Measurements from ENCODE around the gene SPO11.

Gene SPO11

DNA sequence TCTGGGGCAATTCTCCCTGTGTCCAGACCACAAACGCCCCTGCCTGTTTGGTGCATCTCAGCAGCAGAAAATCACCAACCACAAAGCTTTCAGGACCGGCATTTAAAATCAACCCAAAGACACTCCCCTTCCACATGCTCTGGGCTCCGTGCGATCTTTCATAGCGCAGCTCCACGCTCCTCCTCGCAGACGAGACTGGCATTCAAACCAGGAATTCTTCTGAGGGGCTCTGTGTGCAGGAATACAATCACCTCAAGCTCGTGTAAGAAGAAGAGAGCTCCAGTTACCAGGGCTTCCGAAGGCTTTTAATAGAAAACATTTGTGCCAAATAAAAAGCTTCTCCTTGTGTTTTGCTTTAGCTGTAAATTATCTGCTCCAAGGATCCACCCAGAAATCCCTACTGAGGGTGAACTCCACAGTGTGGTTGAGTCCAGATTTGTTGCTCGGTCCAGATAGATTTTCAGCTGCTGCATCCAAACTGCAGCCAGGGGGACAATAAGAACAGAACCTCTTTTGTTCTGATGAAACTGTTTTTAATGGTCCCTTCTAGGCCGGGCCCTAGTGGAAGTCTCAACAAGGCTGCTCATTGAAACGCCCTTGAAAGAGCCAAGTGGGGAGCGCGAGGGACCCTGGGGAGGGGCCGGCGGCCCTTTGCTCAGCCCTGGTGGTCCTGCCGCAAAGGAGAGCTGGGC is 46.8 kb upstream of the SPO11 start (continued):
- TF ChIP-seq, protein P1, sequence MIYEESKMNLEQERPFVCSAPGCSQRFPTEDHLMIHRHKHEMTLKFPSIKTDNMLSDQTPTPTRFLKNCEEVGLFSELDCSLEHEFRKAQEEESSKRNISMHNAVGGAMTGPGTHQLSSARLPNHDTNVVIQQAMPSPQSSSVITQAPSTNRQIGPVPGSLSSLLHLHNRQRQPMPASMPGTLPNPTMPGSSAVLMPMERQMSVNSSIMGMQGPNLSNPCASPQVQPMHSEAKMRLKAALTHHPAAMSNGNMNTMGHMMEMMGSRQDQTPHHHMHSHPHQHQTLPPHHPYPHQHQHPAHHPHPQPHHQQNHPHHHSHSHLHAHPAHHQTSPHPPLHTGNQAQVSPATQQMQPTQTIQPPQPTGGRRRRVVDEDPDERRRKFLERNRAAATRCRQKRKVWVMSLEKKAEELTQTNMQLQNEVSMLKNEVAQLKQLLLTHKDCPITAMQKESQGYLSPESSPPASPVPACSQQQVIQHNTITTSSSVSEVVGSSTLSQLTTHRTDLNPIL (CRISPR knock-in tag; IDR thresholded peaks at IDR 0.05; ENCODE audit: low read depth): no peak
- no peak for TF ChIP-seq ZFP3 (CRISPR knock-in tag; IDR thresholded peaks at IDR 0.05)

DNA sequence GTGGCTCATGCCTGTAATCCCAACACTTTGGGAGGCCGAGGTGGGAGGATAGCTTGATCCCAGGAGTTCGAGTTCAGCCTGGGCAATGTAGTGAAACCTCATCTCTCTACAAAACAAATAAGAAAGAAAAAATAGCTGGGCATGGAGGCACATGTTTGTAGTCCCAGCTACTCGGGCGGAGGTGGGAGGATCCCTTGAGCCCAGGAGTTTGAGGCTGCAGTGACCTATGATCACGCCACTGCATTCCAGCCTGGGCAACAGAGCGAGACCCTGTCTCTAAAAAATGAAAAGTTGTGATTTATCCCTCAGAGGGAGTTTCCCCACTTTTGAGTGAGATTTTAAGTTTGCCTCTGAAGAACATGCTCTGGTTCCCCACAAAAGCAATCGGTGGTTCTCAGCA is 45.7 kb upstream of the SPO11 start:
- no peak for ATAC-seq
- TF ChIP-seq, protein P2, sequence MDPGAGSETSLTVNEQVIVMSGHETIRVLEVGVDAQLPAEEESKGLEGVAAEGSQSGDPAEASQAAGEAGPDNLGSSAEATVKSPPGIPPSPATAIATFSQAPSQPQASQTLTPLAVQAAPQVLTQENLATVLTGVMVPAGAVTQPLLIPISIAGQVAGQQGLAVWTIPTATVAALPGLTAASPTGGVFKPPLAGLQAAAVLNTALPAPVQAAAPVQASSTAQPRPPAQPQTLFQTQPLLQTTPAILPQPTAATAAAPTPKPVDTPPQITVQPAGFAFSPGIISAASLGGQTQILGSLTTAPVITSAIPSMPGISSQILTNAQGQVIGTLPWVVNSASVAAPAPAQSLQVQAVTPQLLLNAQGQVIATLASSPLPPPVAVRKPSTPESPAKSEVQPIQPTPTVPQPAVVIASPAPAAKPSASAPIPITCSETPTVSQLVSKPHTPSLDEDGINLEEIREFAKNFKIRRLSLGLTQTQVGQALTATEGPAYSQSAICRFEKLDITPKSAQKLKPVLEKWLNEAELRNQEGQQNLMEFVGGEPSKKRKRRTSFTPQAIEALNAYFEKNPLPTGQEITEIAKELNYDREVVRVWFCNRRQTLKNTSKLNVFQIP (CRISPR knock-in tag; IDR thresholded peaks at IDR 0.05; ENCODE audit: borderline replicate concordance, low read depth): no peak
- TF ChIP-seq PPARA (CRISPR knock-in tag; IDR thresholded peaks at IDR 0.05; ENCODE audit: borderline replicate concordance): no peak
- no peak for TF ChIP-seq ISL1 (CRISPR knock-in tag; IDR thresholded peaks at IDR 0.05)
- no peak for TF ChIP-seq ZNF8 (CRISPR knock-in tag; IDR thresholded peaks at IDR 0.05)
- no peak for TF ChIP-seq ZFP3 (CRISPR knock-in tag; IDR thresholded peaks at IDR 0.05)
- TF ChIP-seq ZC3H10 (CRISPR knock-in tag; IDR thresholded peaks at IDR 0.05): no peak
- no peak for TF ChIP-seq ZNF70 (CRISPR knock-in tag; IDR thresholded peaks at IDR 0.05)
- no peak for TF ChIP-seq GLIS3 (CRISPR knock-in tag; IDR thresholded peaks at IDR 0.05)
- TF ChIP-seq BACH2 (CRISPR knock-in tag; IDR thresholded peaks at IDR 0.05; ENCODE audit: borderline replicate concordance): no peak
- no peak for TF ChIP-seq TSHZ2 (CRISPR knock-in tag; IDR thresholded peaks at IDR 0.05)
- TF ChIP-seq, protein P3, sequence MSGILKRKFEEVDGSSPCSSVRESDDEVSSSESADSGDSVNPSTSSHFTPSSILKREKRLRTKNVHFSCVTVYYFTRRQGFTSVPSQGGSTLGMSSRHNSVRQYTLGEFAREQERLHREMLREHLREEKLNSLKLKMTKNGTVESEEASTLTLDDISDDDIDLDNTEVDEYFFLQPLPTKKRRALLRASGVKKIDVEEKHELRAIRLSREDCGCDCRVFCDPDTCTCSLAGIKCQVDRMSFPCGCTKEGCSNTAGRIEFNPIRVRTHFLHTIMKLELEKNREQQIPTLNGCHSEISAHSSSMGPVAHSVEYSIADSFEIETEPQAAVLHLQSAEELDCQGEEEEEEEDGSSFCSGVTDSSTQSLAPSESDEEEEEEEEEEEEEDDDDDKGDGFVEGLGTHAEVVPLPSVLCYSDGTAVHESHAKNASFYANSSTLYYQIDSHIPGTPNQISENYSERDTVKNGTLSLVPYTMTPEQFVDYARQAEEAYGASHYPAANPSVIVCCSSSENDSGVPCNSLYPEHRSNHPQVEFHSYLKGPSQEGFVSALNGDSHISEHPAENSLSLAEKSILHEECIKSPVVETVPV (CRISPR knock-in tag; IDR thresholded peaks at IDR 0.05): no peak
- TF ChIP-seq ESRRG (CRISPR knock-in tag; IDR thresholded peaks at IDR 0.05): no peak
- no peak for TF ChIP-seq RARB (CRISPR knock-in tag; IDR thresholded peaks at IDR 0.05)
- TF ChIP-seq ARNTL (CRISPR knock-in tag; IDR thresholded peaks at IDR 0.05; ENCODE audit: borderline replicate concordance, low read depth): no peak
- TF ChIP-seq TCF4 (CRISPR knock-in tag; IDR thresholded peaks at IDR 0.05; ENCODE audit: borderline replicate concordance): no peak
- no peak for TF ChIP-seq PATZ1 (CRISPR knock-in tag; IDR thresholded peaks at IDR 0.05; ENCODE audit: borderline replicate concordance)
- TF ChIP-seq OSR1 (CRISPR knock-in tag; IDR thresholded peaks at IDR 0.05): no peak
- TF ChIP-seq ZFP30 (CRISPR knock-in tag; IDR thresholded peaks at IDR 0.05): no peak

- no peak for ATAC-seq
- TF ChIP-seq ARNTL (CRISPR knock-in tag; IDR thresholded peaks at IDR 0.05; ENCODE audit: borderline replicate concordance, low read depth): no peak
- TF ChIP-seq ZNF565 (CRISPR knock-in tag; conservative IDR thresholded peaks at IDR 0.05; ENCODE audit: low read depth): no peak
- TF ChIP-seq OSR1 (CRISPR knock-in tag; IDR thresholded peaks at IDR 0.05): no peak
- TF ChIP-seq ZFP30 (CRISPR knock-in tag; IDR thresholded peaks at IDR 0.05): no peak
- no peak for TF ChIP-seq ZFP3 (CRISPR knock-in tag; IDR thresholded peaks at IDR 0.05)
- TF ChIP-seq CSDC2 (CRISPR knock-in tag; IDR thresholded peaks at IDR 0.05): no peak
- no peak for TF ChIP-seq ESRRG (CRISPR knock-in tag; IDR thresholded peaks at IDR 0.05)
- TF ChIP-seq ISL1 (CRISPR knock-in tag; IDR thresholded peaks at IDR 0.05): no peak
- TF ChIP-seq, protein P1 (CRISPR knock-in tag; IDR thresholded peaks at IDR 0.05; ENCODE audit: low read depth): no peak
- TF ChIP-seq, protein P2 (CRISPR knock-in tag; IDR thresholded peaks at IDR 0.05; ENCODE audit: borderline replicate concordance, low read depth): no peak
- TF ChIP-seq BACH2 (CRISPR knock-in tag; IDR thresholded peaks at IDR 0.05; ENCODE audit: borderline replicate concordance): no peak
- TF ChIP-seq PATZ1 (CRISPR knock-in tag; IDR thresholded peaks at IDR 0.05; ENCODE audit: borderline replicate concordance): no peak
Measured at GRCh38 chr20:57287007-57287880, 42.4 kb upstream of the SPO11 start.
